Peyer's patch (tissue), 4 donors: ENCODE data around the gene MCM7. TPM values are rescaled to one million over a fixed set of nuclear protein-coding genes. Genes with fewer than 3 reads are reported as not detected.

Experiments
- DNase-seq, 3 donors: peaks; one replicate each; pipeline ENCODE4 v3.0.0-alpha.2; 2017 to 2019
- H3K27ac ChIP-seq, 4 donors: fragments of 200-600 bp; sonication (generic); one replicate each; pipeline ENCODE4 v1.5.1; 2016 to 2019
- H3K27me3 ChIP-seq, 2 donors: fragments of 200-600 bp; sonication (generic); one replicate each; pipeline ENCODE4 v1.5.1; 2019
- H3K36me3 ChIP-seq, 3 donors: fragments of 200-600 bp; sonication (generic); one replicate each; pipeline ENCODE4 v1.5.1; 2016 to 2019
- H3K4me1 ChIP-seq, 4 donors: fragments of 200-600 bp; sonication (generic); one replicate each; pipeline ENCODE4 v1.5.1; 2016 to 2019
- H3K4me3 ChIP-seq, 4 donors: fragments of 200-600 bp; sonication (generic); 1 replicate in 3 of 4; 2 replicates in 1 of 4; pipeline ENCODE4 v1.5.1; 2016 to 2019; ENCODE audit warnings: mild to moderate bottlenecking in 1 of 4
- H3K9me3 ChIP-seq, 4 donors: fragments of 200-600 bp; sonication (generic); one replicate each; pipeline ENCODE4 v1.5.1; 2016 to 2019; ENCODE audit warnings: mild to moderate bottlenecking in 1 of 4
- POLR2A ChIP-seq, 2 donors: fragments of 450-650 bp; IDR thresholded peaks; one replicate each; pipeline ENCODE4 v1.5.1; 2017; ENCODE audit warnings: antibody characterized with exemption in 2 of 2, mild to moderate bottlenecking in 2 of 2, moderate library complexity in 2 of 2
- total RNA-seq, 4 donors: library from RNA; depleted of rRNA; stranded (reverse); fragments of >200 nt; gene quantifications; one replicate each; pipeline ENCODE4 v1.1.0, GENCODE V29; 2016
- TF ChIP-seq, protein P1 (sequence below), 6 experiments: fragments of 450-650 bp in 4 of 6; fragments of 200-600 bp in 2 of 6; sonication (generic) in 1 of 6; IDR thresholded peaks; one replicate each; pipeline ENCODE4 v1.5.1; 2017 to 2019; ENCODE audit warnings: antibody characterized with exemption in 6 of 6, mild to moderate bottlenecking in 3 of 6, moderate library complexity in 1 of 6

The MCM7 gene
- total RNA-seq, 4 donors from 2014 or later: 42.4 to 139 (median 60.8) TPM

DNA sequence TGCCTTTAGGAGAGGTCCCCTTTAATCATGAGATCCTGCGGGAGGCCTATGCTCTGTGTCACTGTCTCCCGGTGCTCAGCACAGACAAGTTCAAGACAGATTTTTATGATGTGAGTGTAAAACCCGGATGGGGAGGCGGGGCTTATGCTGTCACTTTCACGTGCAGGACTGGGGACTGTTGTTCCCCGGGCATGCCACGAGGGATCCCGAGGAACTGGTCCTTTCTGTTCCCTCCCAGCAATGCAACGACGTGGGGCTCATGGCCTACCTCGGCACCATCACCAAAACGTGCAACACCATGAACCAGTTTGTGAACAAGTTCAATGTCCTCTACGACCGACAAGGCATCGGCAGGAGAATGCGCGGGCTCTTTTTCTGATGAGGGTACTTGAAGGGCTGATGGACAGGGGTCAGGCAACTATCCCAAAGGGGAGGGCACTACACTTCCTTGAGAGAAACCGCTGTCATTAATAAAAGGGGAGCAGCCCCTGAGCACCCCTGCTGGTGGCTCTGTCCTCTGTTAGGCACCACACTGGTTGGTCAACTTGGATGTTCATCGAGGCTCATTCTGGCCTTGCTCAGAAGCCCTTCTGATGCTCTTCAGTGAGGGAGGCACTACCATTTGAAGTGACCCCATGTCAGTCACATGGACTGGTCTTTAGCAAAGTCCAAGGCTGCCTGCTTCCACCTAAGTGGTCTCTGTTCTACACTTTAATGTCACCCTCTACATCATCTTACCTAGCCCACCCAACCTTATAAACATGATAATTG, 9.6 kb downstream of the MCM7 start:
- TF ChIP-seq, protein P1, sequence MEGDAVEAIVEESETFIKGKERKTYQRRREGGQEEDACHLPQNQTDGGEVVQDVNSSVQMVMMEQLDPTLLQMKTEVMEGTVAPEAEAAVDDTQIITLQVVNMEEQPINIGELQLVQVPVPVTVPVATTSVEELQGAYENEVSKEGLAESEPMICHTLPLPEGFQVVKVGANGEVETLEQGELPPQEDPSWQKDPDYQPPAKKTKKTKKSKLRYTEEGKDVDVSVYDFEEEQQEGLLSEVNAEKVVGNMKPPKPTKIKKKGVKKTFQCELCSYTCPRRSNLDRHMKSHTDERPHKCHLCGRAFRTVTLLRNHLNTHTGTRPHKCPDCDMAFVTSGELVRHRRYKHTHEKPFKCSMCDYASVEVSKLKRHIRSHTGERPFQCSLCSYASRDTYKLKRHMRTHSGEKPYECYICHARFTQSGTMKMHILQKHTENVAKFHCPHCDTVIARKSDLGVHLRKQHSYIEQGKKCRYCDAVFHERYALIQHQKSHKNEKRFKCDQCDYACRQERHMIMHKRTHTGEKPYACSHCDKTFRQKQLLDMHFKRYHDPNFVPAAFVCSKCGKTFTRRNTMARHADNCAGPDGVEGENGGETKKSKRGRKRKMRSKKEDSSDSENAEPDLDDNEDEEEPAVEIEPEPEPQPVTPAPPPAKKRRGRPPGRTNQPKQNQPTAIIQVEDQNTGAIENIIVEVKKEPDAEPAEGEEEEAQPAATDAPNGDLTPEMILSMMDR (IDR thresholded peaks at IDR 0.05): no peak
- TF ChIP-seq POLR2A (IDR thresholded peaks at IDR 0.05): no peak

DNA sequence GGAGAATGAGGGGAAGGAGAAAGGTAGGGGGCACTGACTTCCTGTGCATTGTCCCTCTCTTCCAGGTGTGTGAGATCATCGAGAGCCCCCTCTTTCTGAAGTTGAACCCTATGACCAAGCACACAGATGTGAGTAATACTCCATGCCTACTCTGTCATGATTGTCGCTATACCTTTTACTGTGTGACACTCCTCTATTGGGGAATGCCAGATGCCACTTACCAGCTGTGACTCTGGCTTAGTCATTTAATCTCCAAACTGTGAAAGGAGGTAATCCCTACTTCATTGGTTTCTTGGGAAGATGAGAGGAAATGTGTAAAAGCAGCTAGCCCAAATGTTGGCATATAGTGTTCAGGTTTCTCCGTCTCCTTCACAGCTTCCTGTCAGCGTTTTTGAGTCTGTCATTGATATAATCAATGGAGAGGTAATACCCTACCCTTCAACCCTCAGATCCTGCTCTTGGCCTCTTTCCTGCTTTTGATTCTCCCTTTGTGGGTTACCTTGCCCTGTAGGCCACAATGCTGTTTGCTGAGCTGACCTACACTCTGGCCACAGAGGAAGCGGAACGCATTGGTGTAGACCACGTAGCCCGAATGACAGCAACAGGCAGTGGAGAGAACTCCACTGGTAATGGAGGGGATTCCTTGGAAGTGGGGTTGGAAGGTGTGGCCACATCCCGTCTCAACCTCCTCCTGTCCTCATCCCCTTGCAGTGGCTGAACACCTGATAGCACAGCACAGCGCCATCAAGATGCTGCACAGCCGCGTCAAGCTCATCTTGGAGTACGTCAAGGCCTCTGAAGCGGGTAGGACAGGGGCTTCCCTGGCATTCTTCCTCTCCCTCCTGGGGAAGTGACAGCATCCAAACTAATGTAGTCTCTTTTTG, 10.4 kb downstream of the MCM7 start:
- Histone ChIP-seq H3K9me3 (no peaks in the 10 kb centered on the region), H3K4me3 (no peak overlapping the region), H3K4me1 (peaks cover 0 to 19% (median 0%) of the 10 kb centered on the region in 4 donors), H3K27ac (no peak overlapping the region), H3K36me3 (peaks cover 0 to 55% (median 0%) of the 10 kb centered on the region in 3 donors), H3K27me3 (no peaks in the 10 kb centered on the region)
- TF ChIP-seq, protein P1 (IDR thresholded peaks at IDR 0.05): no peak
- TF ChIP-seq POLR2A (IDR thresholded peaks at IDR 0.05): no peak
- no peak for DNase-seq

More for the DNA sequence above, 9.6 kb downstream of the MCM7 start:
- H3K27ac ChIP-seq: no peak overlapping the region
- H3K36me3 ChIP-seq: peaks cover 0 to 63% (median 0%) of the 10 kb centered on the region in 3 donors
- no peak for DNase-seq
- H3K9me3 ChIP-seq: no peaks in the 10 kb centered on the region
- H3K27me3 ChIP-seq: no peaks in the 10 kb centered on the region
- H3K4me1 ChIP-seq: peaks cover 0 to 19% (median 0%) of the 10 kb centered on the region in 4 donors
- no peak overlapping the region for H3K4me3 ChIP-seq

- Histone ChIP-seq H3K4me3 (peak overlapping the region; percentile 72 to 86 (median 82)), H3K4me1 (peaks cover 0 to 19% (median 0%) of the 10 kb centered on the region in 4 donors), H3K36me3 (peaks cover 0 to 44% (median 0%) of the 10 kb centered on the region in 3 donors), H3K27ac (peak overlapping the region; percentile 79 to 94 (median 87)), H3K9me3 (no peaks in the 10 kb centered on the region), H3K27me3 (no peaks in the 10 kb centered on the region)
- no peak for DNase-seq
- TF ChIP-seq, protein P1 (IDR thresholded peaks at IDR 0.05): no peak
- no peak for TF ChIP-seq POLR2A (IDR thresholded peaks at IDR 0.05)
Measured at GRCh38 chr7:100089458-100090196, 11.6 kb downstream of the MCM7 start.

- Histone ChIP-seq H3K27ac (peak within 1 kb of the TSS; percentile 79 to 94 (median 87)), H3K9me3 (no peaks in the 10 kb centered on the region), H3K36me3 (peaks cover 0 to 36% (median 0%) of the 10 kb centered on the region in 3 donors), H3K27me3 (no peaks in the 10 kb centered on the region), H3K4me3 (peak within 1 kb of the TSS; percentile 72 to 86 (median 82)), H3K4me1 (peaks cover 0 to 19% (median 0%) of the 10 kb centered on the region in 4 donors)
- peak; percentile 84 to 92 (median 92) for DNase-seq
- TF ChIP-seq, protein P1 (IDR thresholded peaks at IDR 0.05): peak in 1 of 6 experiments; percentile 23
- TF ChIP-seq POLR2A (IDR thresholded peaks at IDR 0.05): peak; percentile 68 to 77
Measured at GRCh38 chr7:100088621-100089457, 12.4 kb downstream of the MCM7 start, which contains the start of gene COPS6. Gene COPS6 (plus strand): TSS chr7:100088969. CDS start chr7:100088991, 22 bp downstream.
